ENCODE data around the gene PDIA2. TPM values are rescaled to one million over a fixed set of nuclear protein-coding genes. Genes with fewer than 3 reads are reported as not detected.
"Not testable (repeated sequence)": the region's sequence is repeated elsewhere in the genome, so short reads cannot be mapped to it uniquely, and the experiment has no call there.

PDIA2 gene
- total RNA-seq, 1 donor from 2014 or later, result 0.96 TPM

- ATAC-seq (no peak), DNase-seq (no peak)
- no peaks in the 10 kb centered on the region for H3K9me3 ChIP-seq
- no peak overlapping the region for H3K4me3 ChIP-seq
- TF ChIP-seq CTCF (IDR thresholded peaks at IDR 0.05), result no peak
- H3K36me3 ChIP-seq, result peaks cover 29% of the 10 kb centered on the region
- no peak overlapping the region for H3K27ac ChIP-seq
- no peaks in the 10 kb centered on the region for H3K27me3 ChIP-seq
- intact Hi-C loops (cut with DNase I), result no loop called here
- no peaks in the 10 kb centered on the region for H3K4me1 ChIP-seq
Measured at GRCh38 chr16:253833-254232, 29.1 kb upstream of the PDIA2 start.

GRCh38 chr16:254461-254860, 28.5 kb upstream of the PDIA2 start:
- intact Hi-C loops (cut with DNase I), result no loop called here
- DNase-seq (no peak), ATAC-seq (no peak)
- Histone ChIP-seq H3K4me1 (no peaks in the 10 kb centered on the region), H3K4me3 (no peak overlapping the region), H3K36me3 (peaks cover 30% of the 10 kb centered on the region), H3K27me3 (no peaks in the 10 kb centered on the region), H3K9me3 (no peaks in the 10 kb centered on the region), H3K27ac (no peak overlapping the region)
- no peak for TF ChIP-seq CTCF (IDR thresholded peaks at IDR 0.05)

GRCh38 chr16:255183-255582, 27.8 kb upstream of the PDIA2 start:
- Histone ChIP-seq H3K36me3 (peaks cover 30% of the 10 kb centered on the region), H3K4me1 (no peaks in the 10 kb centered on the region), H3K4me3 (no peak overlapping the region), H3K27ac (no peak overlapping the region), H3K9me3 (no peaks in the 10 kb centered on the region), H3K27me3 (no peaks in the 10 kb centered on the region)
- no peak for TF ChIP-seq CTCF (IDR thresholded peaks at IDR 0.05)
- DNase-seq (no peak), ATAC-seq (no peak)
- intact Hi-C loops (cut with DNase I), result no loop called here

GRCh38 chr16:258091-258490, 24.9 kb upstream of the PDIA2 start:
- H3K4me1 ChIP-seq; H3K27ac ChIP-seq; intact Hi-C loops (cut with DNase I); H3K4me3 ChIP-seq; H3K27me3 ChIP-seq; ATAC-seq; H3K9me3 ChIP-seq; DNase-seq: not testable (repeated sequence)
- peaks cover 44% of the 10 kb centered on the region for H3K36me3 ChIP-seq

- TF ChIP-seq CTCF (IDR thresholded peaks at IDR 0.05), result no peak
- Histone ChIP-seq H3K4me1 (no peaks in the 10 kb centered on the region), H3K27me3 (no peaks in the 10 kb centered on the region), H3K36me3 (peaks cover 53% of the 10 kb centered on the region), H3K27ac (no peak overlapping the region), H3K4me3 (no peak overlapping the region), H3K9me3 (no peaks in the 10 kb centered on the region)
- ATAC-seq (no peak), DNase-seq (no peak)
- intact Hi-C loops (cut with DNase I), result no loop called here
Measured at GRCh38 chr16:259226-259625, 23.7 kb upstream of the PDIA2 start.

GRCh38 chr16:259814-260253, 23.1 kb upstream of the PDIA2 start:
- no peak overlapping the region for H3K4me3 ChIP-seq
- DNase-seq, result no peak
- H3K9me3 ChIP-seq, result no peaks in the 10 kb centered on the region
- no peaks in the 10 kb centered on the region for H3K4me1 ChIP-seq
- H3K27ac ChIP-seq, result no peak overlapping the region
- no peaks in the 10 kb centered on the region for H3K27me3 ChIP-seq
- H3K36me3 ChIP-seq, result peaks cover 53% of the 10 kb centered on the region
- intact Hi-C loops (cut with DNase I), result no loop called here
- TF ChIP-seq CTCF (IDR thresholded peaks at IDR 0.05), result no peak
- no peak for ATAC-seq
